Tibial nerve (tissue), 3 donors: ENCODE results near the gene CFAP46.

Experiments
- CTCF ChIP-seq, 5 experiments: fragments of 200-600 bp in 3 of 5; fragments of 450-650 bp in 2 of 5; sonication (generic) in 3 of 5; IDR thresholded peaks; one replicate each; pipeline ENCODE4 v1.5.1; 2016 to 2019; ENCODE audit warnings: antibody characterized with exemption in 5 of 5, mild to moderate bottlenecking in 3 of 5, moderate library complexity in 2 of 5
- POLR2A ChIP-seq, 2 donors: fragments of 450-650 bp; IDR thresholded peaks; one replicate each; pipeline ENCODE4 v1.6.1; 2017; ENCODE audit warnings: antibody characterized with exemption in 2 of 2, mild to moderate bottlenecking in 2 of 2, moderate library complexity in 2 of 2

GRCh38 chr10:132764108-132764507, 178.3 kb downstream of the CFAP46 start:
- TF ChIP-seq CTCF (IDR thresholded peaks at IDR 0.05) (no peak), POLR2A (IDR thresholded peaks at IDR 0.05) (no peak)
